Measurements from ENCODE around the gene NUDT1.

NUDT1 gene

GRCh38 chr7:2217716-2218443 is 24.1 kb upstream of the NUDT1 start:
- no peak overlapping the region for H3K4me3 ChIP-seq (replicated peaks; ENCODE audit: low read depth, low read length)
- H3K27me3 ChIP-seq (replicated peaks; ENCODE audit: control insufficient read depth, insufficient read depth, low read length) = no peaks in the 10 kb centered on the region
- no peak for DNase-seq (ENCODE audit: extremely low read depth, insufficient read length)
- peaks cover 60% of the 10 kb centered on the region for H3K36me3 ChIP-seq (ENCODE audit: control insufficient read depth, insufficient read depth, low read length)
- TF ChIP-seq CTCF (IDR thresholded peaks at IDR 0.05; ENCODE audit: insufficient read depth, low read length, poor library complexity, severe bottlenecking) = no peak

- peaks cover 59% of the 10 kb centered on the region for H3K36me3 ChIP-seq (ENCODE audit: control insufficient read depth, insufficient read depth, low read length)
- H3K4me3 ChIP-seq (replicated peaks; ENCODE audit: low read depth, low read length) = no peak overlapping the region
- no peaks in the 10 kb centered on the region for H3K27me3 ChIP-seq (replicated peaks; ENCODE audit: control insufficient read depth, insufficient read depth, low read length)
- no peak for TF ChIP-seq CTCF (IDR thresholded peaks at IDR 0.05; ENCODE audit: insufficient read depth, low read length, poor library complexity, severe bottlenecking)
- no peak for DNase-seq (ENCODE audit: extremely low read depth, insufficient read length)
These were observed 23.6 kb upstream of the NUDT1 start for GRCh38 chr7:2218444-2218785.

- Histone ChIP-seq H3K27me3 (replicated peaks; ENCODE audit: control insufficient read depth, insufficient read depth, low read length) (no peaks in the 10 kb centered on the region), H3K4me3 (replicated peaks; ENCODE audit: low read depth, low read length) (no peak overlapping the region), H3K36me3 (ENCODE audit: control insufficient read depth, insufficient read depth, low read length) (peaks cover 59% of the 10 kb centered on the region)
- TF ChIP-seq CTCF (IDR thresholded peaks at IDR 0.05; ENCODE audit: insufficient read depth, low read length, poor library complexity, severe bottlenecking) = no peak
- no peak for DNase-seq (ENCODE audit: extremely low read depth, insufficient read length)
These were observed 22.9 kb upstream of the NUDT1 start for GRCh38 chr7:2219136-2219535.

- Histone ChIP-seq H3K36me3 (ENCODE audit: control insufficient read depth, insufficient read depth, low read length) (peaks cover 59% of the 10 kb centered on the region), H3K4me3 (replicated peaks; ENCODE audit: low read depth, low read length) (no peak overlapping the region), H3K27me3 (replicated peaks; ENCODE audit: control insufficient read depth, insufficient read depth, low read length) (no peaks in the 10 kb centered on the region)
- no peak for DNase-seq (ENCODE audit: extremely low read depth, insufficient read length)
- TF ChIP-seq CTCF (IDR thresholded peaks at IDR 0.05; ENCODE audit: insufficient read depth, low read length, poor library complexity, severe bottlenecking) = no peak
These were observed 22.4 kb upstream of the NUDT1 start for GRCh38 chr7:2219606-2220005.

- no peak for DNase-seq (ENCODE audit: extremely low read depth, insufficient read length)
- H3K27me3 ChIP-seq (replicated peaks; ENCODE audit: control insufficient read depth, insufficient read depth, low read length) = no peaks in the 10 kb centered on the region
- no peak for TF ChIP-seq CTCF (IDR thresholded peaks at IDR 0.05; ENCODE audit: insufficient read depth, low read length, poor library complexity, severe bottlenecking)
- no peak overlapping the region for H3K4me3 ChIP-seq (replicated peaks; ENCODE audit: low read depth, low read length)
- H3K36me3 ChIP-seq (ENCODE audit: control insufficient read depth, insufficient read depth, low read length) = peaks cover 60% of the 10 kb centered on the region
These were observed 22.0 kb upstream of the NUDT1 start for GRCh38 chr7:2220030-2220429.

GRCh38 chr7:2220506-2220905 is 21.5 kb upstream of the NUDT1 start:
- Histone ChIP-seq H3K36me3 (ENCODE audit: control insufficient read depth, insufficient read depth, low read length) (peaks cover 61% of the 10 kb centered on the region), H3K27me3 (replicated peaks; ENCODE audit: control insufficient read depth, insufficient read depth, low read length) (no peaks in the 10 kb centered on the region), H3K4me3 (replicated peaks; ENCODE audit: low read depth, low read length) (no peak overlapping the region)
- no peak for DNase-seq (ENCODE audit: extremely low read depth, insufficient read length)
- TF ChIP-seq CTCF (IDR thresholded peaks at IDR 0.05; ENCODE audit: insufficient read depth, low read length, poor library complexity, severe bottlenecking) = no peak
